Trophoblast cell (in vitro differentiated cells and primary cell): ENCODE data around the gene SCPEP1.
"Not testable (repeated sequence)": the region's sequence is repeated elsewhere in the genome, so short reads cannot be mapped to it uniquely, and the experiment has no call there.

Source experiments
- DNase-seq, 2 donors: peaks; one replicate each; pipeline ENCODE4 v3.0.0-alpha.2; 2016
- H2AFZ ChIP-seq: 2 replicates; pipeline ENCODE4 v1.6.1; 2013; ENCODE audit warnings: low read length, moderate library complexity, mild to moderate bottlenecking; ENCODE audit not compliant: insufficient read depth, poor library complexity
- H2AK5ac ChIP-seq: 2 replicates; pipeline ENCODE4 v1.6.1; 2013; ENCODE audit warnings: mild to moderate bottlenecking, low read length
- H2BK120ac ChIP-seq: 2 replicates; pipeline ENCODE4 v1.6.1; 2013; ENCODE audit warnings: low read length, mild to moderate bottlenecking, moderate library complexity; ENCODE audit not compliant: insufficient read depth, poor library complexity
- H2BK12ac ChIP-seq: 2 replicates; pipeline ENCODE4 v1.6.1; 2013; ENCODE audit warnings: mild to moderate bottlenecking, low read length, moderate library complexity
- H2BK5ac ChIP-seq: 2 replicates; pipeline ENCODE4 v1.6.1; 2013; ENCODE audit warnings: low read length, low read depth, moderate library complexity, mild to moderate bottlenecking; ENCODE audit not compliant: poor library complexity
- H3K14ac ChIP-seq: 2 replicates; pipeline ENCODE4 v1.6.1; 2013; ENCODE audit warnings: mild to moderate bottlenecking, low read length
- H3K18ac ChIP-seq: 2 replicates; pipeline ENCODE4 v1.6.1; 2013; ENCODE audit warnings: mild to moderate bottlenecking, low read length
- H3K23ac ChIP-seq: 2 replicates; pipeline ENCODE4 v1.6.1; 2013; ENCODE audit warnings: low read length
- H3K27ac ChIP-seq: 2 replicates; pipeline ENCODE4 v1.5.1; 2013; ENCODE audit warnings: low read depth, mild to moderate bottlenecking, inconsistent platforms, low read length, moderate library complexity
- H3K27me3 ChIP-seq: 2 replicates; pipeline ENCODE4 v1.6.1; 2013; ENCODE audit warnings: inconsistent platforms, mild to moderate bottlenecking, low read length, moderate library complexity; ENCODE audit not compliant: insufficient read depth
- H3K36me3 ChIP-seq, 2 experiments: 1 replicate in 1 of 2; 2 replicates in 1 of 2; pipeline ENCODE4 v1.6.1; 2013; ENCODE audit warnings: low read length in 2 of 2, mild to moderate bottlenecking in 2 of 2, moderate library complexity in 1 of 2; ENCODE audit not compliant: insufficient read depth in 2 of 2, control insufficient read depth in 1 of 2
- H3K4ac ChIP-seq: 2 replicates; pipeline ENCODE4 v1.6.1; 2013; ENCODE audit warnings: low read depth, mild to moderate bottlenecking, low read length, moderate library complexity
- H3K4me1 ChIP-seq, 2 experiments: 1 replicate in 1 of 2; 2 replicates in 1 of 2; pipeline ENCODE4 v1.6.1; 2013; ENCODE audit warnings: low read length in 2 of 2, mild to moderate bottlenecking in 2 of 2, moderate library complexity in 1 of 2; ENCODE audit not compliant: insufficient read depth in 2 of 2, control insufficient read depth in 1 of 2
- H3K4me2 ChIP-seq: 2 replicates; pipeline ENCODE4 v1.6.1; 2013; ENCODE audit warnings: inconsistent platforms, mild to moderate bottlenecking, low read length, moderate library complexity
- H3K4me3 ChIP-seq: 2 replicates; pipeline ENCODE4 v1.5.1; 2013; ENCODE audit warnings: mild to moderate bottlenecking, low read depth, low read length, inconsistent platforms
- H3K79me1 ChIP-seq: one replicate; pipeline ENCODE4 v1.6.1; 2013; ENCODE audit warnings: low read length
- H3K79me2 ChIP-seq: 2 replicates; pipeline ENCODE4 v1.6.1; 2013; ENCODE audit warnings: low read length, mild to moderate bottlenecking; ENCODE audit not compliant: control insufficient read depth, insufficient read depth, poor library complexity
- H3K9ac ChIP-seq: 2 replicates; pipeline ENCODE4 v1.6.1; 2013; ENCODE audit warnings: mild to moderate bottlenecking, low read length
- H3K9me3 ChIP-seq: 2 replicates; pipeline ENCODE4 v1.6.1; 2013; ENCODE audit warnings: low read depth, mild to moderate bottlenecking, control low read depth, inconsistent platforms, low read length; ENCODE audit not compliant: insufficient read depth
- H4K12ac ChIP-seq: 2 replicates; pipeline ENCODE4 v1.6.1; 2013; ENCODE audit warnings: low read depth, mild to moderate bottlenecking, low read length, moderate library complexity
- H4K8ac ChIP-seq: 2 replicates; pipeline ENCODE4 v1.6.1; 2013; ENCODE audit warnings: low read depth, mild to moderate bottlenecking, low read length, moderate library complexity
- H4K91ac ChIP-seq: one replicate; pipeline ENCODE4 v1.6.1; 2013; ENCODE audit warnings: low read depth, mild to moderate bottlenecking, low read length, moderate library complexity
- WGBS: extraction: QIAGEN DNeasy Blood & Tissue Kit; methylation state at CpG from one replicate; pipeline ENCODE4 v1.1.7; 2013; ENCODE audit warnings: missing lambda C conversion rate; ENCODE audit not compliant: insufficient read length, insufficient coverage; ENCODE audit errors: extremely low coverage; 5-methylcytosine and 5-hydroxymethylcytosine counted together

SCPEP1 gene

DNA sequence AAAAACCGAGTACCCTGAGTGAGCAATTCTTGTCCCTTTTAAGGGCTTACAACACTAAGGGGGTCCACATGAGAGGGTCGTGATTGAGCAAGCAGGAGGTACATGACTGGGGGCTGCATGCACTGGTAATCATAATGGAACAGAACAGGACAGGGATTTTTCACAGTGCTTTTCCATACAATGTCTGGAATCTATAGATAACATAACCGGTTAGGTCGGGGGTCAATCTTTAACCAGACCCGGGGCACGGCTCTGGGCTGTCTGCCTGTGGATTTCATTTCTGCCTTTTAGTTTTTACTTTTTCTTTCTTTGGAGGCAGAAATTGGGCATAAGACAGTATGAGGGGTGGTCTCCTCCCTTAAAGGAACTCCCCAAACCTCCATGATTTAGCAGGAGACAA, 12.2 kb upstream of the SCPEP1 start:
- no CpG with 5 or more reads among the region's 6 CpGs for WGBS
- H2BK12ac ChIP-seq, H3K4ac ChIP-seq, H3K9ac ChIP-seq, H2AFZ ChIP-seq, H3K27ac ChIP-seq, H3K36me3 ChIP-seq, H3K14ac ChIP-seq, H3K23ac ChIP-seq, H4K12ac ChIP-seq, H4K91ac ChIP-seq, H3K27me3 ChIP-seq, H3K4me1 ChIP-seq, H3K9me3 ChIP-seq, H2AK5ac ChIP-seq, H3K79me2 ChIP-seq, H2BK120ac ChIP-seq, H3K79me1 ChIP-seq, H3K4me2 ChIP-seq, H3K4me3 ChIP-seq, H3K18ac ChIP-seq: not testable (repeated sequence)
- Histone ChIP-seq H2BK5ac (peak overlapping the region; percentile 63), H4K8ac (peak overlapping the region; percentile 60)
- DNase-seq = peak in 1 of 2 donors; percentile 24

DNA sequence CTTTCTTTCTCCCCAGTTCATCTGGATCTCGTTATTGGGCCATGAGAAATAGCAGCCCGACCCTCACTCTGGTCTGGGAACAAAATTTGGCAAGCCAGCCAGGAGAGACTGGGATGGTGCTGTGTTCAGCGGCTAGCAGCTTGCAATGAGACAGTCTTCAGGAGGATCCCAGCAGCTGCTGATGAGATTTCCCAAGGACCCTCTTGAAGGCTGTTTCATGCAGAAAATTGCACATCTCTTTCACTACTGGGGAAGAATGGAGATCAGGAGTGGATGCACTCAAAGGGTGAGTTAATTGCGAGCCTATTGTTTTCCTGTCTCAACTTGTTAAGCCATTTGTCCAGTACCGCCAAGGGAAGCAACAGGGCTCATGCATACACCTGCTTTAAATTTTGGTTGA, 11.6 kb upstream of the SCPEP1 start:
- H3K36me3 ChIP-seq = no peaks in the 10 kb centered on the region
- H3K4me2 ChIP-seq = no peak overlapping the region
- H2BK120ac ChIP-seq = peak overlapping the region; percentile 66
- no peaks in the 10 kb centered on the region for H3K79me2 ChIP-seq
- H3K27me3 ChIP-seq = no peaks in the 10 kb centered on the region
- no peak overlapping the region for H2AK5ac ChIP-seq
- peak overlapping the region; percentile 89 for H2BK12ac ChIP-seq
- no peak overlapping the region for H3K4me3 ChIP-seq
- H3K9ac ChIP-seq = no peak overlapping the region
- H2AFZ ChIP-seq = no peak overlapping the region
- no peak overlapping the region for H3K14ac ChIP-seq
- no peak overlapping the region for H4K91ac ChIP-seq
- no CpG with 5 or more reads among the region's 5 CpGs for WGBS
- no peaks in the 10 kb centered on the region for H3K79me1 ChIP-seq
- H4K12ac ChIP-seq = no peak overlapping the region
- no peak overlapping the region for H3K23ac ChIP-seq
- no peak overlapping the region for H3K18ac ChIP-seq
- H2BK5ac ChIP-seq = no peak overlapping the region
- H4K8ac ChIP-seq = no peak overlapping the region
- no peak for DNase-seq
- no peak overlapping the region for H3K27ac ChIP-seq
- no peak overlapping the region for H3K4ac ChIP-seq
- H3K9me3 ChIP-seq = peaks cover 3% of the 10 kb centered on the region
- peaks cover 8 to 9% of the 10 kb centered on the region in 2 experiments for H3K4me1 ChIP-seq

DNA sequence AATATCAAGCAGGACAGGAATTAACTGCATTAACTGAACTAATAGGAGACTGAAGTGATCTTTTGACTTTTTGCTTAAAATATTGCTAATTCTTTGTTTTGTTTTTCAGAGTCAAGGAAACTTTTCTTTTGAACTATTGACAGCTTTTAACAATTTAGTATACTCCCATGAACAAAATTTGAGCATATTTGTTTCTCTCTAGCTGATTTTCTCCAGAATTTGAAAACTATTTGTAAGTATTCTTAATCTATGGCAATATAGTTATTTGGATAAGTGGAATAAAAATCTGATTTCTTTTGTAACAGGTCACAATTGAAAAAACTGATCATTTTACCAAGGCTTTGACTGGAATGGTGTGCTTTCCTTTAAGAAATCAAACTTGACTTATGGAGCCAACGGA, 7.0 kb upstream of the SCPEP1 start:
- Histone ChIP-seq H3K23ac (no peak overlapping the region), H3K27ac (no peak overlapping the region), H3K27me3 (no peaks in the 10 kb centered on the region), H3K36me3 (no peaks in the 10 kb centered on the region), H2AK5ac (no peak overlapping the region), H4K8ac (no peak overlapping the region), H3K79me2 (no peaks in the 10 kb centered on the region), H3K79me1 (no peaks in the 10 kb centered on the region), H2AFZ (no peak overlapping the region), H3K14ac (no peak overlapping the region), H3K9me3 (peaks cover 3% of the 10 kb centered on the region), H3K18ac (no peak overlapping the region), H3K4me1 (peaks cover 4 to 6% of the 10 kb centered on the region in 2 experiments), H3K9ac (no peak overlapping the region), H4K91ac (no peak overlapping the region), H3K4me3 (no peak overlapping the region), H4K12ac (no peak overlapping the region), H3K4ac (no peak overlapping the region), H2BK5ac (no peak overlapping the region), H2BK120ac (no peak overlapping the region), H3K4me2 (no peak overlapping the region), H2BK12ac (no peak overlapping the region)
- no peak for DNase-seq
- no CpG with 5 or more reads among the region's 1 CpG for WGBS

DNA sequence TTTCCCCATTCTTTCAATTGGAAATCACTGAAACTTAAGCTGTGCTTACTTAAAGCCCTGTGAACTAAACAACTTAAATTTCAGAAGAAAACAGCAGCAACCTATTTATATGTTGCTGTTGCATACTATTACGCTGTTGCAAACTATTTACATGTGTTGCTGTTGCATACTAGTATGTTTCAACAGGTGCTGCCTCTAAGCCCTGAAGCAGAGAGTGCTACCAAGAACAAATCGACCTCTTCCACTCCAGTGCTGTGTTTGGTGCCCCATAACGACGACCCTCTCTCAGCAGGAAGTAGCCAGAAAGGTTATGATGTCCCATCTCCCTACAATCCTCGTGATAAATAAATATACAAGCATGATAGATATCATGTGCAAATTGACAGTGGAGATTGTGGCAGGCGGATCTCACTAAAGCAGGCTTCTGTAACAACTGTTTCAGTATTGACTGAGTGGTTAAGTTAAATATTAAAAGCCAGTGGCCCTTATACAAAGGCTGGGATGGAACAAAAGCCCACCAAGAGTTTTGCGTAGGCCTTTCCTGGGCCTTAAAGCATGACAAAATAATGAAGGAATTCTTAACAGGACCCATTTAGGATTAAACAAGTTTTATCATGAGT, 5.7 kb upstream of the SCPEP1 start:
- no peak for DNase-seq
- Histone ChIP-seq H3K18ac (no peak overlapping the region), H2AK5ac (no peak overlapping the region), H3K4me1 (peaks cover 0 to 3% of the 10 kb centered on the region in 2 experiments), H2AFZ (no peak overlapping the region), H3K4me2 (no peak overlapping the region), H2BK120ac (no peak overlapping the region), H4K12ac (no peak overlapping the region), H3K4me3 (no peak overlapping the region), H3K14ac (no peak overlapping the region), H4K8ac (no peak overlapping the region), H3K4ac (no peak overlapping the region), H2BK12ac (no peak overlapping the region), H3K36me3 (no peaks in the 10 kb centered on the region), H3K9me3 (peaks cover 3% of the 10 kb centered on the region), H3K23ac (no peak overlapping the region), H2BK5ac (no peak overlapping the region), H4K91ac (no peak overlapping the region), H3K27me3 (no peaks in the 10 kb centered on the region), H3K79me2 (no peaks in the 10 kb centered on the region), H3K79me1 (no peaks in the 10 kb centered on the region), H3K27ac (no peak overlapping the region), H3K9ac (no peak overlapping the region)
- no CpG with 5 or more reads among the region's 7 CpGs for WGBS
